HepG2 (cell line): ENCODE data around the gene HNRNPF. TPM values are rescaled to one million over a fixed set of nuclear protein-coding genes. Genes with fewer than 3 reads are reported as not detected.

Source experiments
- EZH2 ChIP-seq: conservative IDR thresholded peaks from 2 replicates; pipeline ENCODE4 v1.6.1; 2012; ENCODE audit warnings: mild to moderate bottlenecking, low read depth, low read length, moderate library complexity
- KDM6A ChIP-seq: IDR thresholded peaks from 2 replicates; pipeline ENCODE4 v1.6.1; 2016; ENCODE audit warnings: low read depth
- MEIS1 ChIP-seq: sonication (generic); formaldehyde crosslinking; IDR thresholded peaks from 2 replicates; pipeline ENCODE4 v1.9.0; 2021; ENCODE audit warnings: mild to moderate bottlenecking, missing genetic modification reagents, moderate library complexity, borderline replicate concordance
- MTA1 ChIP-seq: sonication (generic); formaldehyde crosslinking; IDR thresholded peaks from 2 replicates; pipeline ENCODE4 v1.4.0; 2020; ENCODE audit warnings: missing genetic modification reagents, mild to moderate bottlenecking, borderline replicate concordance
- NR1H2 ChIP-seq: sonication (generic); formaldehyde crosslinking; IDR thresholded peaks from 2 replicates; pipeline ENCODE4 v1.8.1; 2022; ENCODE audit warnings: low read depth, missing genetic modification reagents, borderline replicate concordance
- PHF20 ChIP-seq: sonication (generic); formaldehyde crosslinking; IDR thresholded peaks from 2 replicates; pipeline ENCODE4 v1.5.0; 2020; ENCODE audit warnings: mild to moderate bottlenecking, missing genetic modification reagents
- RARA ChIP-seq: IDR thresholded peaks from 2 replicates; pipeline ENCODE4 v1.6.1; 2016; ENCODE audit warnings: missing genetic modification reagents, missing compliant biosample characterization
- SMARCE1 ChIP-seq: fragments of 450-650 bp; IDR thresholded peaks from 2 replicates; pipeline ENCODE4 v1.6.1; 2017; ENCODE audit warnings: borderline replicate concordance
- SRSF4 ChIP-seq: fragments of 200-400 bp; formaldehyde crosslinking; IDR thresholded peaks from one replicate; pipeline ENCODE4 v1.6.1; 2018; ENCODE audit warnings: mild to moderate bottlenecking, low read depth, low read length, moderate library complexity; ENCODE audit not compliant: poor library complexity, severe bottlenecking
- YY1 ChIP-seq: IDR thresholded peaks from 2 replicates; pipeline ENCODE4 v1.6.1; 2011; ENCODE audit warnings: low read length, low read depth, moderate library complexity, mild to moderate bottlenecking; ENCODE audit not compliant: insufficient read depth, insufficient replicate concordance
- ZBTB1 ChIP-seq: sonication (generic); formaldehyde crosslinking; IDR thresholded peaks from 2 replicates; pipeline ENCODE4 v1.4.0; 2020; ENCODE audit warnings: missing genetic modification reagents, borderline replicate concordance
- ZNF121 ChIP-seq: sonication (generic); formaldehyde crosslinking; IDR thresholded peaks from 2 replicates; pipeline ENCODE4 v1.5.0; 2020; ENCODE audit warnings: mild to moderate bottlenecking, missing genetic modification reagents
- ZNF260 ChIP-seq: sonication (generic); formaldehyde crosslinking; IDR thresholded peaks from 2 replicates; pipeline ENCODE4 v1.4.0; 2020; ENCODE audit warnings: missing genetic modification reagents, low read depth, mild to moderate bottlenecking, borderline replicate concordance
- ZNF343 ChIP-seq: sonication (generic); formaldehyde crosslinking; IDR thresholded peaks from 2 replicates; pipeline ENCODE4 v1.4.0; 2020; ENCODE audit warnings: mild to moderate bottlenecking, missing genetic modification reagents
- polyA plus RNA-seq, 8 experiments: library from polyadenylated mRNA; depleted of rRNA in 3 of 8; stranded (reverse) in 7 of 8; unstranded in 1 of 8; fragments of >200 nt; fragmentation: Illumina TruSeq in 4 of 8; extraction: Trizol in 4 of 8; gene quantifications; 2 replicates each; pipeline versions ENCODE4 v1.2.1 to v1.2.3, GENCODE V29; 2011 to 2016; ENCODE audit warnings: low read depth in 4 of 8, missing spikeins in 1 of 8, mixed read lengths in 1 of 8; ENCODE audit not compliant: insufficient read depth in 1 of 8
- total RNA-seq, 5 experiments: library from RNA; depleted of rRNA; stranded (reverse); fragments of >200 nt; fragmentation: Illumina TruSeq; extraction: Trizol; gene quantifications; 2 replicates each; pipeline ENCODE4 v1.2.3, GENCODE V29; 2016; ENCODE audit warnings: low read depth in 1 of 5
- TF ChIP-seq, protein P1 (sequence below): sonication (generic); formaldehyde crosslinking; IDR thresholded peaks from 2 replicates; pipeline ENCODE4 v1.4.0; 2020; ENCODE audit warnings: mild to moderate bottlenecking, missing genetic modification reagents
- TF ChIP-seq, protein P2 (sequence below): sonication (generic); formaldehyde crosslinking; IDR thresholded peaks from 2 replicates; pipeline ENCODE4 v1.5.0; 2020; ENCODE audit warnings: mild to moderate bottlenecking, missing genetic modification reagents
- TF ChIP-seq, protein P3 (sequence below): sonication (generic); formaldehyde crosslinking; IDR thresholded peaks from 2 replicates; pipeline ENCODE4 v1.8.0; 2022; ENCODE audit warnings: mild to moderate bottlenecking, missing genetic modification reagents; ENCODE audit not compliant: insufficient replicate concordance
- TF ChIP-seq, protein P4 (sequence below): sonication (generic); formaldehyde crosslinking; IDR thresholded peaks from 2 replicates; pipeline ENCODE4 v1.4.0; 2020; ENCODE audit warnings: mild to moderate bottlenecking, missing genetic modification reagents, borderline replicate concordance
- TF ChIP-seq, protein P5 (sequence below): sonication (generic); formaldehyde crosslinking; conservative IDR thresholded peaks from 2 replicates; pipeline ENCODE4 v1.4.0; 2020; ENCODE audit warnings: missing genetic modification reagents

HNRNPF gene
- total and polyA plus RNA-seq, 2 of the 13 experiments (the other 11 are each of a cell fraction or from before 2014, with no cell fraction given): 166 to 308 TPM

DNA sequence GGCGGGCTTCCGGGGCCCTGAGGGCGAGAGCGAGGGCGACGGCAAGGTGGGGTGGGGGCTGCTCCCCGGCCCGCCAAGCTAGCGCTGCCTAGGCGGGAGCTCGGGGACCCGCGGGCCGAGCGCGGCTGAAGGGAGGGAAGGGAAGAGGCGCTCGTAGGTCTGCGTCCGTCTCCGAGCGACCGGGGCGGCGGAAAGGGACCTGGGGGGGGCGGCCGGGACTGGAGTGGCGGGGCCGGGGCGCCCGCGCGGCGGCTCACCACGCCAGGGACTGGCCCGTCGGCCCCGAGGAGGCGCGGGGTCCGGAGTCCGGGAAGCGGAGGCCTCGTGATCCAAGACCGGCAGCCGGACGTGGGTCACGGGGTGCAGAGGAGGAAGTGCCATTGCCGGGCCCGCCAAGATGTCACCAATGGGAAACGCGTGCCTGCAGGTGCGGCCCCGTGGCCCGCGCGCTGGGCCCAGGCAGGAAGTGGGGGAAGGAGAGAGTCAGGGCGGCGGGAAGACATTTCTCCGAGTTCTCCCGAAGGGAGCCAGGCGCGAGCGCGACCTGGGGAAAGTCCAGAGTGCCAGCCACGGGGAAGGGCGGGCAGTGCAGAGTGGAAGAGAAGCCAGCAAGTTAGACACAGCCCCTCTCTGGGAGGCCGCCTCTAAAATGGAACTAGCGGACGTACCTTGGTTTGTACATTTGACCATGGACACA, 11.9 kb downstream of the HNRNPF start (continued):
- TF ChIP-seq, protein P1, sequence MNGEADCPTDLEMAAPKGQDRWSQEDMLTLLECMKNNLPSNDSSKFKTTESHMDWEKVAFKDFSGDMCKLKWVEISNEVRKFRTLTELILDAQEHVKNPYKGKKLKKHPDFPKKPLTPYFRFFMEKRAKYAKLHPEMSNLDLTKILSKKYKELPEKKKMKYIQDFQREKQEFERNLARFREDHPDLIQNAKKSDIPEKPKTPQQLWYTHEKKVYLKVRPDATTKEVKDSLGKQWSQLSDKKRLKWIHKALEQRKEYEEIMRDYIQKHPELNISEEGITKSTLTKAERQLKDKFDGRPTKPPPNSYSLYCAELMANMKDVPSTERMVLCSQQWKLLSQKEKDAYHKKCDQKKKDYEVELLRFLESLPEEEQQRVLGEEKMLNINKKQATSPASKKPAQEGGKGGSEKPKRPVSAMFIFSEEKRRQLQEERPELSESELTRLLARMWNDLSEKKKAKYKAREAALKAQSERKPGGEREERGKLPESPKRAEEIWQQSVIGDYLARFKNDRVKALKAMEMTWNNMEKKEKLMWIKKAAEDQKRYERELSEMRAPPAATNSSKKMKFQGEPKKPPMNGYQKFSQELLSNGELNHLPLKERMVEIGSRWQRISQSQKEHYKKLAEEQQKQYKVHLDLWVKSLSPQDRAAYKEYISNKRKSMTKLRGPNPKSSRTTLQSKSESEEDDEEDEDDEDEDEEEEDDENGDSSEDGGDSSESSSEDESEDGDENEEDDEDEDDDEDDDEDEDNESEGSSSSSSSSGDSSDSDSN (CRISPR knock-in tag): peak; percentile 84
- peak; percentile 79 for TF ChIP-seq YY1
- no peak for TF ChIP-seq EZH2
- TF ChIP-seq SRSF4: no peak
- no peak for TF ChIP-seq ZBTB1 (CRISPR knock-in tag)
- TF ChIP-seq SMARCE1: no peak
- TF ChIP-seq, protein P2, sequence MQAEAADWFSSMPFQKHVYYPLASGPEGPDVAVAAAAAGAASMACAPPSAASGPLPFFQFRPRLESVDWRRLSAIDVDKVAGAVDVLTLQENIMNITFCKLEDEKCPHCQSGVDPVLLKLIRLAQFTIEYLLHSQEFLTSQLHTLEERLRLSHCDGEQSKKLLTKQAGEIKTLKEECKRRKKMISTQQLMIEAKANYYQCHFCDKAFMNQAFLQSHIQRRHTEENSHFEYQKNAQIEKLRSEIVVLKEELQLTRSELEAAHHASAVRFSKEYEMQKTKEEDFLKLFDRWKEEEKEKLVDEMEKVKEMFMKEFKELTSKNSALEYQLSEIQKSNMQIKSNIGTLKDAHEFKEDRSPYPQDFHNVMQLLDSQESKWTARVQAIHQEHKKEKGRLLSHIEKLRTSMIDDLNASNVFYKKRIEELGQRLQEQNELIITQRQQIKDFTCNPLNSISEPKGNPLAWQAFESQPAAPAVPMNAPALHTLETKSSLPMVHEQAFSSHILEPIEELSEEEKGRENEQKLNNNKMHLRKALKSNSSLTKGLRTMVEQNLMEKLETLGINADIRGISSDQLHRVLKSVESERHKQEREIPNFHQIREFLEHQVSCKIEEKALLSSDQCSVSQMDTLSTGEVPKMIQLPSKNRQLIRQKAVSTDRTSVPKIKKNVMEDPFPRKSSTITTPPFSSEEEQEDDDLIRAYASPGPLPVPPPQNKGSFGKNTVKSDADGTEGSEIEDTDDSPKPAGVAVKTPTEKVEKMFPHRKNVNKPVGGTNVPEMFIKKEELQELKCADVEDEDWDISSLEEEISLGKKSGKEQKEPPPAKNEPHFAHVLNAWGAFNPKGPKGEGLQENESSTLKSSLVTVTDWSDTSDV (CRISPR knock-in tag): peak; percentile 97; the same call in 1 of the 2 replicates
- TF ChIP-seq RARA (CRISPR knock-in tag): peak; percentile 82
- TF ChIP-seq ZNF260 (CRISPR knock-in tag): no peak
- no peak for TF ChIP-seq MEIS1 (CRISPR knock-in tag)
- TF ChIP-seq, protein P3, sequence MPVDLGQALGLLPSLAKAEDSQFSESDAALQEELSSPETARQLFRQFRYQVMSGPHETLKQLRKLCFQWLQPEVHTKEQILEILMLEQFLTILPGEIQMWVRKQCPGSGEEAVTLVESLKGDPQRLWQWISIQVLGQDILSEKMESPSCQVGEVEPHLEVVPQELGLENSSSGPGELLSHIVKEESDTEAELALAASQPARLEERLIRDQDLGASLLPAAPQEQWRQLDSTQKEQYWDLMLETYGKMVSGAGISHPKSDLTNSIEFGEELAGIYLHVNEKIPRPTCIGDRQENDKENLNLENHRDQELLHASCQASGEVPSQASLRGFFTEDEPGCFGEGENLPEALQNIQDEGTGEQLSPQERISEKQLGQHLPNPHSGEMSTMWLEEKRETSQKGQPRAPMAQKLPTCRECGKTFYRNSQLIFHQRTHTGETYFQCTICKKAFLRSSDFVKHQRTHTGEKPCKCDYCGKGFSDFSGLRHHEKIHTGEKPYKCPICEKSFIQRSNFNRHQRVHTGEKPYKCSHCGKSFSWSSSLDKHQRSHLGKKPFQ (CRISPR knock-in tag): peak; percentile 65
- peak; percentile 73 for TF ChIP-seq MTA1 (CRISPR knock-in tag)
- TF ChIP-seq ZNF343 (CRISPR knock-in tag): no peak
- TF ChIP-seq ZNF121 (CRISPR knock-in tag): no peak
- TF ChIP-seq, protein P4, sequence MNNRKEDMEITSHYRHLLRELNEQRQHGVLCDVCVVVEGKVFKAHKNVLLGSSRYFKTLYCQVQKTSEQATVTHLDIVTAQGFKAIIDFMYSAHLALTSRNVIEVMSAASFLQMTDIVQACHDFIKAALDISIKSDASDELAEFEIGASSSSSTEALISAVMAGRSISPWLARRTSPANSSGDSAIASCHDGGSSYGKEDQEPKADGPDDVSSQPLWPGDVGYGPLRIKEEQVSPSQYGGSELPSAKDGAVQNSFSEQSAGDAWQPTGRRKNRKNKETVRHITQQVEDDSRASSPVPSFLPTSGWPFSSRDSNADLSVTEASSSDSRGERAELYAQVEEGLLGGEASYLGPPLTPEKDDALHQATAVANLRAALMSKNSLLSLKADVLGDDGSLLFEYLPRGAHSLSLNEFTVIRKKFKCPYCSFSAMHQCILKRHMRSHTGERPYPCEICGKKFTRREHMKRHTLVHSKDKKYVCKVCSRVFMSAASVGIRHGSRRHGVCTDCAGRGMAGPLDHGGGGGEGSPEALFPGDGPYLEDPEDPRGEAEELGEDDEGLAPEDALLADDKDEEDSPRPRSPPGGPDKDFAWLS (CRISPR knock-in tag): peak; percentile 26; the same call in 1 of the 2 replicates
- peak; percentile 64; the same call in 1 of the 2 replicates for TF ChIP-seq PHF20 (CRISPR knock-in tag)
- TF ChIP-seq KDM6A (CRISPR knock-in tag): 0 out of 2 replicates have a peak, but pooled peaks have one; percentile 46
- TF ChIP-seq, protein P5, sequence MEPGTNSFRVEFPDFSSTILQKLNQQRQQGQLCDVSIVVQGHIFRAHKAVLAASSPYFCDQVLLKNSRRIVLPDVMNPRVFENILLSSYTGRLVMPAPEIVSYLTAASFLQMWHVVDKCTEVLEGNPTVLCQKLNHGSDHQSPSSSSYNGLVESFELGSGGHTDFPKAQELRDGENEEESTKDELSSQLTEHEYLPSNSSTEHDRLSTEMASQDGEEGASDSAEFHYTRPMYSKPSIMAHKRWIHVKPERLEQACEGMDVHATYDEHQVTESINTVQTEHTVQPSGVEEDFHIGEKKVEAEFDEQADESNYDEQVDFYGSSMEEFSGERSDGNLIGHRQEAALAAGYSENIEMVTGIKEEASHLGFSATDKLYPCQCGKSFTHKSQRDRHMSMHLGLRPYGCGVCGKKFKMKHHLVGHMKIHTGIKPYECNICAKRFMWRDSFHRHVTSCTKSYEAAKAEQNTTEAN: peak; percentile 95
- TF ChIP-seq NR1H2 (CRISPR knock-in tag): peak; percentile 87; the same call in 1 of the 2 replicates
